H1 (cell line): ENCODE results near the gene CCDC192. TPM values are rescaled to one million over a fixed set of nuclear protein-coding genes. Genes with fewer than 3 reads are reported as not detected.

ENCODE experiments used
- CTCF ChIA-PET: fragments of 300-600 bp; sonication (Branson Sonifier 250); formaldehyde crosslinking; loops from one replicate; lab custom pipeline; 2021; ENCODE audit not compliant: partially characterized antibody; lab: Charles Lee
- POLR2A ChIA-PET: fragments of 300-600 bp; sonication (Branson Sonifier 250); formaldehyde crosslinking; loops from one replicate; lab custom pipeline; 2021; ENCODE audit warnings: inconsistent platforms; ENCODE audit not compliant: partially characterized antibody; lab: Charles Lee
- DNase-seq, 2 experiments: peaks; one replicate each; pipeline versions ENCODE4 v3.0.0 to v3.0.0-alpha.2; 2010 to 2022; ENCODE audit warnings: low spot score in 2 of 2, low read depth in 1 of 2, mixed read lengths in 1 of 2
- FAIRE-seq: peaks from 2 replicates; lab custom pipeline; 2011; peaks lifted over from hg19 to GRCh38; lab: Jason Lieb, UNC
- H2AFZ ChIP-seq: 2 replicates; pipeline ENCODE4 v1.8.1; 2012; ENCODE audit warnings: low read length, inconsistent platforms
- H2AK5ac ChIP-seq: 2 replicates; pipeline ENCODE4 v1.6.1; 2013; ENCODE audit warnings: low read depth, low read length
- H2BK120ac ChIP-seq: replicated peaks from 2 replicates; pipeline ENCODE3; 2013; ENCODE audit warnings: low read depth, low read length, inconsistent platforms
- H2BK12ac ChIP-seq: 2 replicates; pipeline ENCODE4 v1.6.1; 2013; ENCODE audit warnings: low read depth, low read length
- H2BK15ac ChIP-seq: 2 replicates; pipeline ENCODE4 v1.6.1; 2013; ENCODE audit warnings: low read length
- H2BK20ac ChIP-seq: 2 replicates; pipeline ENCODE4 v1.6.1; 2013; ENCODE audit warnings: low read length
- H2BK5ac ChIP-seq: 2 replicates; pipeline ENCODE4 v1.6.1; 2013; ENCODE audit warnings: low read depth, low read length
- H3K14ac ChIP-seq: 2 replicates; pipeline ENCODE4 v1.6.1; 2013; ENCODE audit warnings: inconsistent platforms; ENCODE audit not compliant: insufficient read length
- H3K18ac ChIP-seq: 2 replicates; pipeline ENCODE4 v1.6.1; 2013; ENCODE audit warnings: low read length; ENCODE audit errors: extremely low read depth
- H3K23ac ChIP-seq: 2 replicates; pipeline ENCODE4 v1.6.1; 2013; ENCODE audit warnings: inconsistent platforms; ENCODE audit not compliant: insufficient read length
- H3K23me2 ChIP-seq: 2 replicates; pipeline ENCODE4 v1.6.1; 2013; ENCODE audit warnings: low read depth, low read length
- H3K27ac ChIP-seq: 2 replicates; pipeline ENCODE4 v1.6.1; 2011; ENCODE audit warnings: low read depth, low read length, inconsistent platforms
- H3K27me3 ChIP-seq, 4 experiments: replicated peaks in 1 of 4; 1 replicate in 1 of 4; 2 replicates in 3 of 4; pipeline versions ENCODE4 v1.6.1 to v1.8.1; 2011 to 2013; ENCODE audit warnings: low read length in 3 of 4, mild to moderate bottlenecking in 3 of 4, inconsistent platforms in 2 of 4, mixed read lengths in 2 of 4, moderate library complexity in 1 of 4; ENCODE audit not compliant: control insufficient read depth in 3 of 4, insufficient read depth in 3 of 4; ENCODE audit errors: extremely low read depth in 1 of 4
- H3K36me3 ChIP-seq, 4 experiments: 2 replicates each; pipeline versions ENCODE4 v1.6.1 to v1.8.1; 2011 to 2013; ENCODE audit warnings: mild to moderate bottlenecking in 4 of 4, low read length in 3 of 4, moderate library complexity in 2 of 4, control low read depth in 1 of 4, inconsistent platforms in 1 of 4; ENCODE audit not compliant: insufficient read depth in 4 of 4, control insufficient read depth in 2 of 4
- H3K4ac ChIP-seq: replicated peaks from 2 replicates; pipeline ENCODE3; 2013; ENCODE audit warnings: low read length, low read depth, mixed read lengths, inconsistent platforms; ENCODE audit not compliant: insufficient read length
- H3K4me1 ChIP-seq, 4 experiments: replicated peaks in 1 of 4; 1 replicate in 1 of 4; 2 replicates in 3 of 4; pipeline versions ENCODE4 v1.6.1 to v1.8.1; 2011 to 2013; ENCODE audit warnings: low read length in 3 of 4, inconsistent platforms in 2 of 4, mixed read lengths in 1 of 4; ENCODE audit not compliant: insufficient read depth in 4 of 4, control insufficient read depth in 3 of 4
- H3K4me2 ChIP-seq, 2 experiments: 2 replicates each; pipeline versions ENCODE4 v1.6.1 to v1.8.1; 2011 to 2013; ENCODE audit warnings: low read depth in 2 of 2, low read length in 2 of 2, control low read depth in 1 of 2, inconsistent platforms in 1 of 2, mild to moderate bottlenecking in 1 of 2; ENCODE audit not compliant: insufficient read depth in 1 of 2
- H3K4me3 ChIP-seq, 4 experiments: fragments of 200-600, 300-600 bp in 1 of 4; sonication (generic), shearing (Covaris generic), sonication (Bioruptor Twin) in 1 of 4; 2 replicates each; pipeline versions ENCODE4 v1.5.1 to v1.8.1; 2011 to 2016; ENCODE audit warnings: low read length in 4 of 4, low read depth in 3 of 4, control low read depth in 2 of 4, inconsistent platforms in 2 of 4, mild to moderate bottlenecking in 2 of 4, mixed read lengths in 1 of 4, moderate library complexity in 1 of 4; ENCODE audit not compliant: insufficient read depth in 2 of 4; ENCODE audit errors: extremely low read depth in 1 of 4
- H3K56ac ChIP-seq: replicated peaks from 2 replicates; pipeline ENCODE3; 2013; ENCODE audit warnings: low read depth, mild to moderate bottlenecking, mixed read lengths, low read length, inconsistent platforms; ENCODE audit not compliant: insufficient read length
- H3K79me1 ChIP-seq: 2 replicates; pipeline ENCODE4 v1.6.1; 2013; ENCODE audit warnings: low read depth, low read length, control low read depth
- H3K79me2 ChIP-seq, 2 experiments: 2 replicates each; pipeline versions ENCODE4 v1.6.1 to v1.8.1; 2012 to 2013; ENCODE audit warnings: low read length in 2 of 2, mild to moderate bottlenecking in 2 of 2, inconsistent platforms in 1 of 2; ENCODE audit not compliant: insufficient read depth in 2 of 2, control insufficient read depth in 1 of 2
- H3K9ac ChIP-seq, 4 experiments: replicated peaks in 1 of 4; 1 replicate in 1 of 4; 2 replicates in 3 of 4; pipeline versions ENCODE4 v1.6.1 to v1.8.1; 2011 to 2013; ENCODE audit warnings: low read depth in 3 of 4, low read length in 3 of 4, control low read depth in 2 of 4, mild to moderate bottlenecking in 2 of 4, moderate library complexity in 2 of 4, inconsistent platforms in 1 of 4; ENCODE audit errors: extremely low read depth in 1 of 4
- H3K9me3 ChIP-seq, 2 experiments: 2 replicates each; pipeline versions ENCODE4 v1.6.1 to v1.8.1; 2012 to 2013; ENCODE audit warnings: mild to moderate bottlenecking in 2 of 2, moderate library complexity in 2 of 2, control low read depth in 1 of 2, inconsistent platforms in 1 of 2, low read depth in 1 of 2, low read length in 1 of 2, mixed read lengths in 1 of 2; ENCODE audit not compliant: insufficient read depth in 2 of 2
- H4K20me1 ChIP-seq, 2 experiments: replicated peaks in 1 of 2; 2 replicates each; pipeline versions ENCODE3 to v1.8.1; 2011 to 2013; ENCODE audit warnings: inconsistent platforms in 2 of 2, low read length in 2 of 2, mild to moderate bottlenecking in 1 of 2; ENCODE audit not compliant: insufficient read depth in 2 of 2, control insufficient read depth in 1 of 2
- H4K5ac ChIP-seq: 2 replicates; pipeline ENCODE4 v1.6.1; 2013; ENCODE audit warnings: low read length, low read depth, mixed read lengths, inconsistent platforms; ENCODE audit not compliant: insufficient read length
- H4K8ac ChIP-seq: 2 replicates; pipeline ENCODE4 v1.8.0; 2013; ENCODE audit warnings: mild to moderate bottlenecking, moderate library complexity, low read length, inconsistent platforms; ENCODE audit not compliant: insufficient read depth; ENCODE audit errors: extremely low read depth
- H4K91ac ChIP-seq: replicated peaks from 2 replicates; pipeline ENCODE3; 2013; ENCODE audit warnings: low read length, mixed read lengths, inconsistent platforms; ENCODE audit not compliant: insufficient read length
- JUN ChIP-seq: IDR thresholded peaks from 2 replicates; pipeline ENCODE4 v1.6.1; 2011; ENCODE audit warnings: low read depth, mild to moderate bottlenecking, improper control_type of control experiment, low read length
- WGBS, 2 experiments: shearing (Covaris generic) in 1 of 2; methylation state at CpG; one replicate each; pipeline versions ENCODE4 v1.1.6 to v1.1.7; 2013 to 2015; ENCODE audit warnings: low lambda C conversion rate in 2 of 2, mixed read lengths in 2 of 2, inconsistent platforms in 1 of 2, low coverage in 1 of 2, missing lambda C conversion rate in 1 of 2; ENCODE audit not compliant: insufficient replicate concordance in 2 of 2, insufficient coverage in 1 of 2, insufficient read length in 1 of 2; ENCODE audit errors: extremely low coverage in 1 of 2, missing lambda C conversion rate in 1 of 2; 5-methylcytosine and 5-hydroxymethylcytosine counted together
- polyA plus RNA-seq, 7 experiments: library from polyadenylated mRNA; depleted of rRNA in 3 of 7; stranded (reverse) in 5 of 7; unstranded in 2 of 7; fragments of >200 nt in 5 of 7; fragments of 200-250 nt in 2 of 7; gene quantifications; 1 replicate in 5 of 7; 2 replicates in 1 of 7; 4 replicates in 1 of 7; pipeline versions ENCODE4 v1.2.1 to v1.2.3, GENCODE V29; 2011 to 2013; ENCODE audit warnings: missing spikeins in 2 of 7, mixed read lengths in 2 of 7
- total RNA-seq: library from RNA; stranded (reverse); fragmentation: NEBNext Ultra II Directional; extraction: Animal tissue kit (Norgen Biotek cat#: 25700); gene quantifications from 2 replicates; pipeline ENCODE4 v1.2.1, GENCODE V29; 2021

CCDC192 gene
- total and polyA plus RNA-seq, 2 of the 8 experiments (the other 6 are each of a cell fraction or from before 2014, with no cell fraction given), result 0.61 TPM; not detected in 1

DNA sequence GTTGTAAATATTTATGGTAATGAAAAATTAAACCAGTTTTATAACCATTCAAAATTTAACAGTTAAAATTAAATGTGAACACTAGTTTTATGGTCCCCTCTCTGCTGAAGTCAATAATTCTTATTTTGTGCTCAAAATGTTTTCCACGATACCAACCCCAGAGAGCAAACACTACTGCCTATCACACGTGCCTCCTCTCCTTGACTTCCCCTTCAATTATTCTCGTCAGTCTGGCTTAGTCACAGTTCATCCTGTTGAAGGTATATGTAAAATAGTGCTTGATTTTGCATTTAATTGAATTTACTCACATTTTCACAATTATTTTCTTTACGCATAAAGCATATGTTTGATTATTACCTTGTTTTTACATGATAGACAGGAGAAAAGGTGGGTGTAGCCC, 148.8 kb downstream of the CCDC192 start:
- no peak overlapping the region for H3K23ac ChIP-seq
- no peak overlapping the region for H4K5ac ChIP-seq
- H2AK5ac ChIP-seq, result no peak overlapping the region
- H3K56ac ChIP-seq, result no peak overlapping the region
- no peak for TF ChIP-seq JUN
- H2BK120ac ChIP-seq, result no peak overlapping the region
- no peak overlapping the region for H3K18ac ChIP-seq
- no peak overlapping the region for H3K4me3 ChIP-seq
- H3K14ac ChIP-seq, result no peak overlapping the region
- no peaks in the 10 kb centered on the region for H3K79me2 ChIP-seq
- H2BK20ac ChIP-seq, result no peak overlapping the region
- H4K20me1 ChIP-seq, result no peaks in the 10 kb centered on the region
- H3K23me2 ChIP-seq, result no peaks in the 10 kb centered on the region
- 94% methylated on average over 4 of the region's 4 CpGs; no CpG with 5 or more reads in 1 of the 2 experiments for WGBS, 2 experiments
- no peaks in the 10 kb centered on the region for H3K4me1 ChIP-seq
- no peak overlapping the region for H3K4me2 ChIP-seq
- FAIRE-seq, result no peak
- H2BK15ac ChIP-seq, result no peak overlapping the region
- no peak for DNase-seq
- no peaks in the 10 kb centered on the region for H3K36me3 ChIP-seq
- no peak overlapping the region for H2BK12ac ChIP-seq
- H2AFZ ChIP-seq, result no peak overlapping the region
- POLR2A ChIA-PET, result no interaction called here
- no peak overlapping the region for H2BK5ac ChIP-seq
- no peak overlapping the region for H4K91ac ChIP-seq
- no peak overlapping the region for H3K9ac ChIP-seq
- no peak overlapping the region for H4K8ac ChIP-seq
- no peaks in the 10 kb centered on the region for H3K27me3 ChIP-seq
- H3K4ac ChIP-seq, result no peak overlapping the region
- H3K27ac ChIP-seq, result no peak overlapping the region
- no peaks in the 10 kb centered on the region for H3K9me3 ChIP-seq
- no peaks in the 10 kb centered on the region for H3K79me1 ChIP-seq
- CTCF ChIA-PET, result interaction anchor here (1.0 to 1.9 kb wide), 3 partner anchors 10 to 38 kb away, joined by 3 to 6 read pairs (median 3); no protein-coding TSS in a partner anchor
